Urothelium cell line (cell line): ENCODE measurements around the gene BICRA.
"Not testable (repeated sequence)": the region's sequence is repeated elsewhere in the genome, so short reads cannot be mapped to it uniquely, and the experiment has no call there.

Experiments used
- DNase-seq: peaks from one replicate; pipeline ENCODE4 v3.0.0; 2011; ENCODE audit warnings: low spot score, mixed read lengths
- FAIRE-seq: peaks from 2 replicates; lab custom pipeline; 2011; peaks lifted over from hg19 to GRCh38; lab: Jason Lieb, UNC

Gene BICRA

GRCh38 chr19:47658431-47659348, 49.8 kb downstream of the BICRA start:
- FAIRE-seq (no peak), DNase-seq (no peak)

- FAIRE-seq (no peak), DNase-seq (no peak)
Measured at GRCh38 chr19:47660435-47660832, 51.5 kb downstream of the BICRA start.

- FAIRE-seq (no peak), DNase-seq (no peak)
Measured at GRCh38 chr19:47661161-47661560, 52.2 kb downstream of the BICRA start.

GRCh38 chr19:47661611-47662010, 52.7 kb downstream of the BICRA start:
- FAIRE-seq = no peak
- DNase-seq = no peak

- FAIRE-seq = no peak
Measured at GRCh38 chr19:47663435-47663910, 54.5 kb downstream of the BICRA start.

GRCh38 chr19:47663911-47664771, 55.2 kb downstream of the BICRA start:
- peak; percentile 70 for DNase-seq

More at GRCh38 chr19:47663435-47663910, 54.5 kb downstream of the BICRA start:
- DNase-seq = no peak

GRCh38 chr19:47668556-47668955, 59.6 kb downstream of the BICRA start:
- not testable (repeated sequence) for DNase-seq, FAIRE-seq

More at GRCh38 chr19:47663911-47664771, 55.2 kb downstream of the BICRA start:
- FAIRE-seq = no peak

GRCh38 chr19:47670736-47671135, 61.8 kb downstream of the BICRA start:
- DNase-seq (no peak), FAIRE-seq (no peak)

- FAIRE-seq = peak; percentile 40
Measured at GRCh38 chr19:47671499-47671898, 62.6 kb downstream of the BICRA start.

GRCh38 chr19:47673426-47673825, 64.5 kb downstream of the BICRA start:
- FAIRE-seq = no peak
- no peak for DNase-seq

More at GRCh38 chr19:47671499-47671898, 62.6 kb downstream of the BICRA start:
- no peak for DNase-seq

GRCh38 chr19:47674548-47674947, 65.6 kb downstream of the BICRA start:
- FAIRE-seq (no peak), DNase-seq (no peak)

GRCh38 chr19:47675271-47675670, 66.3 kb downstream of the BICRA start:
- no peak for FAIRE-seq
- DNase-seq = no peak

- no peak for FAIRE-seq
- DNase-seq = no peak
Measured at GRCh38 chr19:47675859-47676258, 66.9 kb downstream of the BICRA start.

- FAIRE-seq (no peak), DNase-seq (no peak)
Measured at GRCh38 chr19:47676811-47677210, 67.9 kb downstream of the BICRA start.

- FAIRE-seq (no peak), DNase-seq (no peak)
Measured at GRCh38 chr19:47679251-47679900, 70.4 kb downstream of the BICRA start.

GRCh38 chr19:47679922-47680857, 71.3 kb downstream of the BICRA start:
- FAIRE-seq = no peak
- DNase-seq = no peak

- FAIRE-seq (no peak), DNase-seq (no peak)
Measured at GRCh38 chr19:47680858-47681332, 72.0 kb downstream of the BICRA start.

GRCh38 chr19:47681388-47681787, 72.5 kb downstream of the BICRA start:
- FAIRE-seq = no peak

GRCh38 chr19:47681936-47682335, 73.0 kb downstream of the BICRA start:
- no peak for FAIRE-seq

More at GRCh38 chr19:47681388-47681787, 72.5 kb downstream of the BICRA start:
- DNase-seq = no peak

More at GRCh38 chr19:47681936-47682335, 73.0 kb downstream of the BICRA start:
- DNase-seq = no peak
